ENCODE data around the gene USP48.

The USP48 gene

GRCh38 chr1:21724570-21724969 is 58.4 kb downstream of the USP48 start:
- TF ChIP-seq HDGF (IDR thresholded peaks at IDR 0.05; ENCODE audit: borderline replicate concordance) (no peak), FOXK2 (IDR thresholded peaks at IDR 0.05) (no peak), TARDBP (IDR thresholded peaks at IDR 0.05) (no peak), SUZ12 (IDR thresholded peaks at IDR 0.05) (no peak), PKNOX1 (IDR thresholded peaks at IDR 0.05) (no peak), BHLHE40 (IDR thresholded peaks at IDR 0.05; ENCODE audit: borderline replicate concordance) (no peak), CTBP1 (IDR thresholded peaks at IDR 0.05; ENCODE audit: borderline replicate concordance) (no peak), LEF1 (IDR thresholded peaks at IDR 0.05; ENCODE audit: borderline replicate concordance) (no peak), ZNF384 (IDR thresholded peaks at IDR 0.05) (no peak), L3MBTL2 (conservative IDR thresholded peaks at IDR 0.05) (no peak), NFRKB (IDR thresholded peaks at IDR 0.05) (no peak), ARNT (IDR thresholded peaks at IDR 0.05) (no peak), SP1 (IDR thresholded peaks at IDR 0.05) (no peak), FOXA1 (IDR thresholded peaks at IDR 0.05) (no peak), ELF4 (IDR thresholded peaks at IDR 0.05) (no peak), FOXM1 (IDR thresholded peaks at IDR 0.05; ENCODE audit: borderline replicate concordance) (no peak)
- ChIA-PET CTCF (no interaction called here), POLR2A (no interaction called here)
- no peak for DNase-seq (ENCODE audit: extremely low spot score)

GRCh38 chr1:21724098-21724497 is 58.9 kb downstream of the USP48 start:
- POLR2A ChIA-PET: interaction anchor here (1.5 kb wide), 1 partner anchor 58 kb away, joined by 3 read pairs; no protein-coding TSS in a partner anchor
- no peak for DNase-seq (ENCODE audit: extremely low spot score)
- TF ChIP-seq CTBP1 (IDR thresholded peaks at IDR 0.05; ENCODE audit: borderline replicate concordance): no peak
- no peak for TF ChIP-seq SP1 (IDR thresholded peaks at IDR 0.05)
- no peak for TF ChIP-seq FOXM1 (IDR thresholded peaks at IDR 0.05; ENCODE audit: borderline replicate concordance)
- CTCF ChIA-PET: no interaction called here

GRCh38 chr1:21721295-21721985 is 61.5 kb downstream of the USP48 start:
- ChIA-PET CTCF (no interaction called here), POLR2A (no interaction called here)
- no peak for DNase-seq (ENCODE audit: extremely low spot score)
- no peak for TF ChIP-seq ARNT (IDR thresholded peaks at IDR 0.05)
- TF ChIP-seq ELF4 (IDR thresholded peaks at IDR 0.05): no peak
- no peak for TF ChIP-seq PKNOX1 (IDR thresholded peaks at IDR 0.05)
- TF ChIP-seq BHLHE40 (IDR thresholded peaks at IDR 0.05; ENCODE audit: borderline replicate concordance): no peak
- no peak for TF ChIP-seq HDGF (IDR thresholded peaks at IDR 0.05; ENCODE audit: borderline replicate concordance)

- CTCF ChIA-PET: no interaction called here
- POLR2A ChIA-PET: no interaction called here
- DNase-seq (ENCODE audit: extremely low spot score): no peak
- no peak for TF ChIP-seq ELF4 (IDR thresholded peaks at IDR 0.05)
- TF ChIP-seq TARDBP (IDR thresholded peaks at IDR 0.05): no peak
- no peak for TF ChIP-seq CTBP1 (IDR thresholded peaks at IDR 0.05; ENCODE audit: borderline replicate concordance)
- no peak for TF ChIP-seq PKNOX1 (IDR thresholded peaks at IDR 0.05)
- no peak for TF ChIP-seq SP1 (IDR thresholded peaks at IDR 0.05)
- TF ChIP-seq ARNT (IDR thresholded peaks at IDR 0.05): no peak
Observed at GRCh38 chr1:21716169-21716568, 66.8 kb downstream of the USP48 start.

GRCh38 chr1:21707891-21708290 is 75.1 kb downstream of the USP48 start:
- DNase-seq (ENCODE audit: extremely low spot score): no peak
- CTCF ChIA-PET: no interaction called here
- TF ChIP-seq FOXA1 (IDR thresholded peaks at IDR 0.05) (no peak), TARDBP (IDR thresholded peaks at IDR 0.05) (no peak), ZNF384 (IDR thresholded peaks at IDR 0.05) (no peak), NFRKB (IDR thresholded peaks at IDR 0.05) (no peak), LEF1 (IDR thresholded peaks at IDR 0.05; ENCODE audit: borderline replicate concordance) (no peak), ELF4 (IDR thresholded peaks at IDR 0.05) (no peak), HDGF (IDR thresholded peaks at IDR 0.05; ENCODE audit: borderline replicate concordance) (no peak)
- POLR2A ChIA-PET: interaction anchor here (1.0 kb wide), 1 partner anchor 75 kb away, joined by 3 read pairs; the partner anchor contains the start of gene USP48

GRCh38 chr1:21707086-21707840 is 75.7 kb downstream of the USP48 start:
- CTCF ChIA-PET: no interaction called here
- POLR2A ChIA-PET: interaction anchor here (1.0 kb wide), 1 partner anchor 75 kb away, joined by 3 read pairs; the partner anchor contains the start of gene USP48
- TF ChIP-seq FOXM1 (IDR thresholded peaks at IDR 0.05; ENCODE audit: borderline replicate concordance): no peak
- no peak for DNase-seq (ENCODE audit: extremely low spot score)
